Hematopoietic multipotent progenitor cell treated with erythropoietin and hydrocortisone succinate and interleukin-3 and kit ligand, for 8 days (in vitro differentiated cells): ENCODE measurements around the gene PEF1.

Source experiments
- DNase-seq: peaks from one replicate; pipeline ENCODE4 v3.0.0-alpha.2; 2015

Gene PEF1

GRCh38 chr1:31581821-31582810, 62.6 kb downstream of the PEF1 start:
- DNase-seq = no peak

GRCh38 chr1:31580891-31581603, 63.6 kb downstream of the PEF1 start:
- no peak for DNase-seq

GRCh38 chr1:31580513-31580870, 64.2 kb downstream of the PEF1 start:
- no peak for DNase-seq
